GM19239 (cell line): Measurements from ENCODE around the gene GNB1L.

Experiments used
- DNase-seq: peaks from one replicate; pipeline ENCODE4 v3.0.0; 2011; ENCODE audit warnings: low spot score; ENCODE audit not compliant: insufficient read length
- FAIRE-seq: peaks from 2 replicates; lab custom pipeline; 2011; peaks lifted over from hg19 to GRCh38; lab: Jason Lieb, UNC

GNB1L gene

GRCh38 chr22:19770349-19771220 lies 84.1 kb downstream of the GNB1L start:
- FAIRE-seq (no peak), DNase-seq (no peak)

- FAIRE-seq: no peak
Observed at GRCh38 chr22:19769393-19769715, 85.3 kb downstream of the GNB1L start.

GRCh38 chr22:19767427-19768341 lies 87.0 kb downstream of the GNB1L start:
- FAIRE-seq (no peak), DNase-seq (no peak)

More at GRCh38 chr22:19769393-19769715, 85.3 kb downstream of the GNB1L start:
- DNase-seq: no peak

- FAIRE-seq (no peak), DNase-seq (no peak)
Observed at GRCh38 chr22:19766511-19767426, 87.9 kb downstream of the GNB1L start.

GRCh38 chr22:19766240-19766510 lies 88.5 kb downstream of the GNB1L start:
- no peak for FAIRE-seq

GRCh38 chr22:19765477-19766239 lies 89.0 kb downstream of the GNB1L start:
- DNase-seq (no peak), FAIRE-seq (no peak)

More at GRCh38 chr22:19766240-19766510, 88.5 kb downstream of the GNB1L start:
- DNase-seq: no peak

- no peak for FAIRE-seq
- DNase-seq: no peak
Observed at GRCh38 chr22:19764636-19765476, 89.8 kb downstream of the GNB1L start.

GRCh38 chr22:19764299-19764593 lies 90.4 kb downstream of the GNB1L start:
- DNase-seq: no peak
- no peak for FAIRE-seq

- FAIRE-seq: no peak
- no peak for DNase-seq
Observed at GRCh38 chr22:19763458-19764298, 91.0 kb downstream of the GNB1L start.

GRCh38 chr22:19762568-19763457 lies 91.9 kb downstream of the GNB1L start:
- DNase-seq (no peak), FAIRE-seq (no peak)

GRCh38 chr22:19761725-19762567 lies 92.7 kb downstream of the GNB1L start:
- FAIRE-seq (no peak), DNase-seq (no peak)

- DNase-seq (no peak), FAIRE-seq (no peak)
Observed at GRCh38 chr22:19760951-19761724, 93.5 kb downstream of the GNB1L start.

- DNase-seq: no peak
- no peak for FAIRE-seq
Observed at GRCh38 chr22:19760058-19760950, 94.4 kb downstream of the GNB1L start, which contains the start of gene TBX1. TBX1 (plus strand) TSS chr22:19760778; CDS start chr22:19760844, 66 bp downstream.

GRCh38 chr22:19759427-19760057 lies 95.1 kb downstream of the GNB1L start:
- DNase-seq (no peak), FAIRE-seq (no peak)
